Measurements from ENCODE around the gene DLL4.
"Not testable (repeated sequence)": the region's sequence is repeated elsewhere in the genome, so short reads cannot be mapped to it uniquely, and the experiment has no call there.

DLL4 gene

DNA sequence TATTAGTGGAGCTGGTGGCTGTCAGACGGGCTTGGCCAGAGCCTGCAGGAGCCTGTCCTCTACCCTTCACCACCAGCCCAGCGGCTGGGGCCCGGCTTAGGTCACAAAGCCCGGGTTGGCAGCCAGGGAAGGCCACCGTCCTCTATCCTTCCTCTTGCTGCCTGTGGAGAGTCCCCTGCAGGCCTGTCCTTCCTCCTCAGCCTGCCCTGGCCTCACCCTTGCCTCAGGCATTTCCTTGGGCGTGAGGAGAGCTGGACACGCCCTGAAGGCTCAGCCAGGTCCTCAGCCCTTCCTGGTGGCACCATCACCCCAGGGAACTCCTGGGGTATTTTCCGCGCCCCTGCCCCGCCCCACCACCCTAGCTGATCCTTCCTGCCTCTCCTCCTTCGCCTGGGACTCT lies 31.8 kb downstream of the DLL4 start:
- Histone ChIP-seq H3K4me3 (ENCODE audit: insufficient read depth, low read depth, low read length) (no peak overlapping the region), H3K9me3 (ENCODE audit: control insufficient read depth, low read length) (no peaks in the 10 kb centered on the region), H3K4me1 (ENCODE audit: control insufficient read depth, insufficient read depth, low read length) (peaks cover 11% of the 10 kb centered on the region), H3K27me3 (ENCODE audit: control insufficient read depth, insufficient read depth, low read length, poor library complexity, severe bottlenecking) (no peaks in the 10 kb centered on the region), H3K27ac (ENCODE audit: insufficient read depth, low read depth, low read length, poor library complexity, severe bottlenecking) (no peak overlapping the region), H3K36me3 (ENCODE audit: control insufficient read depth, insufficient read depth, low read length) (no peaks in the 10 kb centered on the region)
- 88 to 90% methylated on average over 11 of the region's 11 CpGs for WGBS, 2 experiments

- not testable (repeated sequence) for H3K9me3 ChIP-seq (ENCODE audit: control insufficient read depth, low read length); H3K4me3 ChIP-seq (ENCODE audit: insufficient read depth, low read depth, low read length); H3K27ac ChIP-seq (ENCODE audit: insufficient read depth, low read depth, low read length, poor library complexity, severe bottlenecking); H3K27me3 ChIP-seq (ENCODE audit: control insufficient read depth, insufficient read depth, low read length, poor library complexity, severe bottlenecking); H3K36me3 ChIP-seq (ENCODE audit: control insufficient read depth, insufficient read depth, low read length)
- WGBS, 2 experiments, result 95% methylated on average over 25 of the region's 25 CpGs
- peaks cover 15% of the 10 kb centered on the region for H3K4me1 ChIP-seq (ENCODE audit: control insufficient read depth, insufficient read depth, low read length)
Measured at GRCh38 chr15:40961740-40962139, 32.6 kb downstream of the DLL4 start.

GRCh38 chr15:40962317-40962716 lies 33.2 kb downstream of the DLL4 start:
- not testable (repeated sequence) for H3K36me3 ChIP-seq (ENCODE audit: control insufficient read depth, insufficient read depth, low read length); H3K27ac ChIP-seq (ENCODE audit: insufficient read depth, low read depth, low read length, poor library complexity, severe bottlenecking); H3K4me3 ChIP-seq (ENCODE audit: insufficient read depth, low read depth, low read length); H3K9me3 ChIP-seq (ENCODE audit: control insufficient read depth, low read length); H3K27me3 ChIP-seq (ENCODE audit: control insufficient read depth, insufficient read depth, low read length, poor library complexity, severe bottlenecking)
- H3K4me1 ChIP-seq (ENCODE audit: control insufficient read depth, insufficient read depth, low read length), result peaks cover 15% of the 10 kb centered on the region
- 94% methylated on average over 14 of the region's 14 CpGs for WGBS, 2 experiments

- 93 to 95% methylated on average over 12 of the region's 12 CpGs for WGBS, 2 experiments
- no peak overlapping the region for H3K4me3 ChIP-seq (ENCODE audit: insufficient read depth, low read depth, low read length)
- no peaks in the 10 kb centered on the region for H3K36me3 ChIP-seq (ENCODE audit: control insufficient read depth, insufficient read depth, low read length)
- no peaks in the 10 kb centered on the region for H3K27me3 ChIP-seq (ENCODE audit: control insufficient read depth, insufficient read depth, low read length, poor library complexity, severe bottlenecking)
- H3K27ac ChIP-seq (ENCODE audit: insufficient read depth, low read depth, low read length, poor library complexity, severe bottlenecking), result no peak overlapping the region
- H3K9me3 ChIP-seq (ENCODE audit: control insufficient read depth, low read length), result no peaks in the 10 kb centered on the region
- peaks cover 15% of the 10 kb centered on the region for H3K4me1 ChIP-seq (ENCODE audit: control insufficient read depth, insufficient read depth, low read length)
Measured at GRCh38 chr15:40963201-40963600, 34.1 kb downstream of the DLL4 start.

- Histone ChIP-seq H3K27ac (ENCODE audit: insufficient read depth, low read depth, low read length, poor library complexity, severe bottlenecking) (no peak overlapping the region), H3K9me3 (ENCODE audit: control insufficient read depth, low read length) (no peaks in the 10 kb centered on the region), H3K4me1 (ENCODE audit: control insufficient read depth, insufficient read depth, low read length) (peaks cover 15% of the 10 kb centered on the region), H3K4me3 (ENCODE audit: insufficient read depth, low read depth, low read length) (no peak overlapping the region), H3K36me3 (ENCODE audit: control insufficient read depth, insufficient read depth, low read length) (no peaks in the 10 kb centered on the region), H3K27me3 (ENCODE audit: control insufficient read depth, insufficient read depth, low read length, poor library complexity, severe bottlenecking) (no peaks in the 10 kb centered on the region)
- 87 to 90% methylated on average over 7 of the region's 8 CpGs for WGBS, 2 experiments
Measured at GRCh38 chr15:40964006-40964405, 34.9 kb downstream of the DLL4 start.

DNA sequence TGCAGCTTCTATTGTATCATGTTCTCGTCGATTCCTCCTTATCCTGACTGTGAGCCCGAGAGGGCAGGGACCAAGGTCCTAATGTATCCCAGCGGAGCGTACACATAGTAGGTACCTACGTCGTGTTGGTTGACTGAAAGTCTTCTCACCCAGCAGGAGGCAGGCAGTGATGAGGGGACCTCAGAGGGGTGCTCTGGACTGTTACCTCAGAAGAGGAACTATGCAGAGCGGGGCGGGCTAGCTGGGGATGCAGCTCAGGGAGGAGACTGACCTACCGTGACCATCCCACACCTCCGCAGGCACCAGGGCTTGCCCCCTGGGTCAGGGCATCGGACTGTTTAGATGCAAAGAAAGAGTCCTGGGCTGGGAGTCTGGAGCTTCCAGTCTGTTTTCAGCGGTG lies 35.5 kb downstream of the DLL4 start:
- no peaks in the 10 kb centered on the region for H3K9me3 ChIP-seq (ENCODE audit: control insufficient read depth, low read length)
- H3K36me3 ChIP-seq (ENCODE audit: control insufficient read depth, insufficient read depth, low read length), result no peaks in the 10 kb centered on the region
- H3K4me3 ChIP-seq (ENCODE audit: insufficient read depth, low read depth, low read length), result no peak overlapping the region
- H3K4me1 ChIP-seq (ENCODE audit: control insufficient read depth, insufficient read depth, low read length), result peaks cover 15% of the 10 kb centered on the region
- H3K27me3 ChIP-seq (ENCODE audit: control insufficient read depth, insufficient read depth, low read length, poor library complexity, severe bottlenecking), result no peaks in the 10 kb centered on the region
- H3K27ac ChIP-seq (ENCODE audit: insufficient read depth, low read depth, low read length, poor library complexity, severe bottlenecking), result no peak overlapping the region
- WGBS, 2 experiments, result 85% methylated on average over 13 of the region's 13 CpGs

DNA sequence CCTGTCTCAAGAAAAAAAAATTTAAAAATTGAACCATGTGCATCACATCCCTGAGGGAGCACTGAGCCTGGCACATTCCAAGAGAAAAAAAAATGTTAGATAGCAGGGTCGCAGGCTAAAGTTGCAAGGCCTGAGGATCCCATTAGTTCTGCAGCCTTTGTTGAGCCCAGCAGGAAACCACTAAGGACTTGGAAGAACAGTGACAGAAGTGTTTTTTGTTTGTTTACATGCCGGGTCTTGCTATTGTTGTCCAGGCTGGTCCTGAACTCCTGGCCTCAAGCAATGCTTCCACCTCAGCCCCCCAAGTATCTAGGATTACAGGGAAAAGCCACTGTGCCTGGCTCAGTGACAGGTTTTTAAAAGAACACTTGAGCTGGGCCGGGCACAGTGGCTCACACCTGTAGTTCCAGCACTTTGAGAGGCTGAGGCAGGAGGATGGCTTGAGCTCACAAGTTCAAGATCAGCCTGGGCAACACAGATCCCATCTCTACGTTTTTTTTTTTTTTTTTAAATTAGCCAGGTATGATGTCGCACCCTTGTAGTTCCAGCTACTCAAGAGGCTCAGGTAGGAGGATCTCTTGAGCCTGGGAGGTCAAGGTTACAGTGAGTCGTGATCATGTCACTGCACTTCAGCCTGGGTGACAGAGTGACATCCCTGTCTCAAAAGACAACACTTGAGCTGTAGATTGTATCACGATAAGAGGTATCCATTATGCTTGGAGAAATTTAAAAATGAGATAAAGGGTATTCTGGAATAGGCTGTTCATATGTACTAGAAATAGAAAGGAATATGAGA lies 39.3 kb downstream of the DLL4 start:
- Histone ChIP-seq H3K27me3 (ENCODE audit: control insufficient read depth, insufficient read depth, low read length, poor library complexity, severe bottlenecking) (no peaks in the 10 kb centered on the region), H3K27ac (ENCODE audit: insufficient read depth, low read depth, low read length, poor library complexity, severe bottlenecking) (no peak overlapping the region), H3K4me1 (ENCODE audit: control insufficient read depth, insufficient read depth, low read length) (peaks cover 14% of the 10 kb centered on the region), H3K4me3 (ENCODE audit: insufficient read depth, low read depth, low read length) (no peak overlapping the region), H3K36me3 (ENCODE audit: control insufficient read depth, insufficient read depth, low read length) (no peaks in the 10 kb centered on the region), H3K9me3 (ENCODE audit: control insufficient read depth, low read length) (no peaks in the 10 kb centered on the region)
- 44 to 48% methylated on average over 7 of the region's 7 CpGs for WGBS, 2 experiments

DNA sequence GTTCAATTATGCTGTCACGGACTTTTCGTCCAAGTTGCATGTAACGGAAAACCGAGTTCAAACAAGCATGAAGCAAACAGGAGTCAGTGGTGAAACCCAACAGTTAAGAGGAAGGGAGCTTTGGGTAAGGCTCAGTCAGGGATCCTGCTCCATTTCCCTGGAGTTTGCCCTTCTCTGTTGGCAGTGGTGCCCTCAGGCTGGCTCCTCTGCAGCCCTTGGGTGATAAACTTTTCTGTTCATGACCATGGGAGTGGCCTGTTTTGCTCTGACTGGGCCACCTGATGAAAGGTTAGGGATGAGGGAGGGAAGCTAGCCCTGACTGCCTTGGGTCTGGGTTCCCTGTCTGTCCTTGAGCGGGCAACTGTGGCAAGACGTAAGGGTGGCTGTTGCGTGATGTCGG lies 40.2 kb downstream of the DLL4 start:
- 93 to 97% methylated on average over 8 of the region's 8 CpGs for WGBS, 2 experiments
- H3K9me3 ChIP-seq (ENCODE audit: control insufficient read depth, low read length), result no peaks in the 10 kb centered on the region
- H3K27me3 ChIP-seq (ENCODE audit: control insufficient read depth, insufficient read depth, low read length, poor library complexity, severe bottlenecking), result no peaks in the 10 kb centered on the region
- H3K36me3 ChIP-seq (ENCODE audit: control insufficient read depth, insufficient read depth, low read length), result no peaks in the 10 kb centered on the region
- H3K4me3 ChIP-seq (ENCODE audit: insufficient read depth, low read depth, low read length), result no peak overlapping the region
- peaks cover 14% of the 10 kb centered on the region for H3K4me1 ChIP-seq (ENCODE audit: control insufficient read depth, insufficient read depth, low read length)
- H3K27ac ChIP-seq (ENCODE audit: insufficient read depth, low read depth, low read length, poor library complexity, severe bottlenecking), result no peak overlapping the region

DNA sequence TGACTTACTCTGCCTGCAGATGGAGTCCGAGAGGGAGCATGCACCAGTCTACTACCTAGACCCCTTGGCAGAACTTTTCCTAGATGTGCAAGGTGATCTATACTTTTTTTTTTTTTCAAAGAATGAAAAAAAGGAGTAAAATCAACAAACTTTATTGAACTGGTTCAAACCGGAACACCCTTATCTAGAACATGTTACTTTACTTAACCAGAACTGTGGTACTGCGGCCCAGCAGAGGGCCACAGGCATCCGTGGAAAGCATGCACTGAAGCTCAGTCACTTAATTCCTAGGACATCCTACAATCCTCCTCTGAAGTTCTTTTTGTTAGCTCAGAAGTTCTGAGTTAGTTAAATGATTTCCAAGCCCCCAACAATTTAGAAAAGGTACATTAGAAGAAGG lies 45.7 kb downstream of the DLL4 start:
- Histone ChIP-seq H3K36me3 (ENCODE audit: control insufficient read depth, insufficient read depth, low read length) (peaks cover 10% of the 10 kb centered on the region), H3K27ac (ENCODE audit: insufficient read depth, low read depth, low read length, poor library complexity, severe bottlenecking) (no peak overlapping the region), H3K4me3 (ENCODE audit: insufficient read depth, low read depth, low read length) (no peak overlapping the region), H3K27me3 (ENCODE audit: control insufficient read depth, insufficient read depth, low read length, poor library complexity, severe bottlenecking) (no peaks in the 10 kb centered on the region), H3K4me1 (ENCODE audit: control insufficient read depth, insufficient read depth, low read length) (peaks cover 6% of the 10 kb centered on the region), H3K9me3 (ENCODE audit: control insufficient read depth, low read length) (no peaks in the 10 kb centered on the region)
- 96% methylated on average over 4 of the region's 4 CpGs for WGBS, 2 experiments

DNA sequence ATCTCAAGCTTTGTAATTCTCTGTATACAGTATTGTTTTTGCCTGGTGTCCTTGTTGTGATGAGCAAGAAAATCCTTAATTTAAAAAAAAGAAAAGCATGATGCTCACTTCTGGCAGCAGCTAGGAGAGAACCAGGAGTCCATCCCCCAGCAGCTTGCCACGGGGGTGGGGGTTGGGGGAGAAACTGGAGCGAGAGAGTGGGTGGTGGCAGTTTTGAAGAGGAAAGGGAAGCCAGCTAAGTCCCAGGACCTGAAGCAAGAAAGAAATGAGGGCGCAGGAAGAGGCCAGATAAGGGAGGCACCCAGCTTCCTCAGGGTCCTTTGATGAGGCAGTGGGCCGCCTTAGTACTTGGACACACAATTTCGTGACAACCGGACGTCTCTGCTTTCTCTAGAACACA lies 47.7 kb downstream of the DLL4 start:
- peaks cover 16% of the 10 kb centered on the region for H3K36me3 ChIP-seq (ENCODE audit: control insufficient read depth, insufficient read depth, low read length)

More for the DNA sequence above, 47.7 kb downstream of the DLL4 start:
- Histone ChIP-seq H3K27me3 (ENCODE audit: control insufficient read depth, insufficient read depth, low read length, poor library complexity, severe bottlenecking) (no peaks in the 10 kb centered on the region), H3K4me1 (ENCODE audit: control insufficient read depth, insufficient read depth, low read length) (peaks cover 6% of the 10 kb centered on the region), H3K4me3 (ENCODE audit: insufficient read depth, low read depth, low read length) (no peak overlapping the region), H3K27ac (ENCODE audit: insufficient read depth, low read depth, low read length, poor library complexity, severe bottlenecking) (no peak overlapping the region), H3K9me3 (ENCODE audit: control insufficient read depth, low read length) (no peaks in the 10 kb centered on the region)
- 90 to 94% methylated on average over 7 of the region's 7 CpGs for WGBS, 2 experiments

Measured in ectodermal cell (in vitro differentiated cells).